AG09309 (cell line): ENCODE measurements around the gene KMT2C.
"Not testable (repeated sequence)": the region's sequence is repeated elsewhere in the genome, so short reads cannot be mapped to it uniquely, and the experiment has no call there.

Source experiments
- DNase-seq: peaks from one replicate; pipeline ENCODE4 v3.0.0-alpha.2; 2010; ENCODE audit warnings: low read depth
- H3K4me3 ChIP-seq: 2 replicates; pipeline ENCODE4 v1.5.1; 2011; ENCODE audit warnings: mild to moderate bottlenecking, low read depth, low read length, moderate library complexity; ENCODE audit not compliant: control insufficient read depth
- CTCF ChIP-seq: IDR thresholded peaks from 2 replicates; pipeline ENCODE4 v1.5.1; 2011; ENCODE audit warnings: mild to moderate bottlenecking, low read depth, low read length, inconsistent platforms; ENCODE audit not compliant: insufficient read depth, control insufficient read depth; ENCODE audit errors: missing control alignments

The KMT2C gene

GRCh38 chr7:152231089-152231488 lies 204.7 kb downstream of the KMT2C start:
- DNase-seq, result no peak
- no peak for TF ChIP-seq CTCF
- H3K4me3 ChIP-seq, result no peak overlapping the region

- DNase-seq, H3K4me3 ChIP-seq: not testable (repeated sequence)
Measured at GRCh38 chr7:152219556-152219955, 216.2 kb downstream of the KMT2C start.

GRCh38 chr7:152208766-152209165 lies 227.0 kb downstream of the KMT2C start:
- DNase-seq, H3K4me3 ChIP-seq: not testable (repeated sequence)

- not testable (repeated sequence) for H3K4me3 ChIP-seq, DNase-seq
Measured at GRCh38 chr7:152204417-152204816, 231.4 kb downstream of the KMT2C start.

- no peak for DNase-seq
- TF ChIP-seq CTCF, result no peak
- H3K4me3 ChIP-seq, result no peak overlapping the region
Measured at GRCh38 chr7:152203095-152203494, 232.7 kb downstream of the KMT2C start.

GRCh38 chr7:152202056-152202455 lies 233.7 kb downstream of the KMT2C start:
- no peak for TF ChIP-seq CTCF
- peak; percentile 29 for DNase-seq
- no peak overlapping the region for H3K4me3 ChIP-seq

- no peak for TF ChIP-seq CTCF
- H3K4me3 ChIP-seq, result no peak overlapping the region
- DNase-seq, result no peak
Measured at GRCh38 chr7:152200395-152200794, 235.4 kb downstream of the KMT2C start.

GRCh38 chr7:152196391-152196790 lies 239.4 kb downstream of the KMT2C start:
- TF ChIP-seq CTCF, result no peak
- no peak for DNase-seq
- H3K4me3 ChIP-seq, result no peak overlapping the region
